Hematopoietic multipotent progenitor cell treated with erythropoietin and hydrocortisone succinate and interleukin-3 and kit ligand, for 8 days (in vitro differentiated cells): Measurements from ENCODE around the gene RELB.

ENCODE experiments used
- DNase-seq: peaks from one replicate; pipeline ENCODE4 v3.0.0-alpha.2; 2015

The RELB gene

DNA sequence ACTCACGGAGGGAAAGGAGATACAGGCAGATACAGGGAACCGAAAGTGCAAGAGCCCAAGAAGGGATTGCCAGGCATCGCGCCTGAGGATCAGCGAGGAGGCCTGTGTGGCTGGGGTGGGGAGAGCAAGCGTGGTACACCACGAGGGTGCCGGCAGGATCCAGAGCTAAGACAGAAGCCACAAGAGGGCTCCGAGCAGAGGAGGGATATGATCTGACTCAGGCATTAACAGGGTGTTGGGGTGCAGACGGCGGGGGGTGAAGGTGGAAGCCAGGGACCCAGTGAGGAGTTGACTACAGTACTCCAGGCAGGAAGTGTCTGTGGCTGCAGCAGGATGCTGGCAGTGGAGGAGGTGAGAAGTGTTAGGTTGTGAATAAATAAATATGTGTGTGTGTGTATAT, 86.3 kb downstream of the RELB start:
- peak; percentile 29 for DNase-seq
